ENCODE data around the gene THRB.

DNA sequence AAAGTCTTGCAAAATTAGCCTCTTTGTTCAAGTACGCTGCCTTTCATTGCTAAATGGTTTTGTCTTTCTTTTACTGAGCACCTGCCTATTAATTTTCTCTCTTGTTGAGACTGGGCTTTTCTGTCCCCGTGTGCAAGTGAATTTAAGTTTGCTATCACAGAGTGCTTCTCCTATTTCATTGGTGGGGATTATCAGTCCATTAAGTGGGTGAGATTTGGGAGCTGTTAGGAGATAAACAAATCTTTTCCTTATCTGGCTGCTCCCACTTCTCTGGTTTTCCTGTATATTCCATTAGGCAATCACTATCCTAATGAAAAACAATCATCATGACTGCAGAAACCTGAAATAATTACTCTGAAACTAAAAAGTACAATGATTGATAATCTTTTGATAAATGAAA, 295.4 kb downstream of the THRB start:
- no peak for TF ChIP-seq EZH2 (IDR thresholded peaks at IDR 0.05; ENCODE audit: insufficient read depth, poor library complexity, severe bottlenecking)
- no peak for TF ChIP-seq EZH2phosphoT487 (IDR thresholded peaks at IDR 0.05; ENCODE audit: insufficient read depth, low read depth)

Data from GM23248 (cell line).